Esophagus muscularis mucosa (tissue), 4 donors: ENCODE data around the gene SOD3. TPM values are rescaled to one million over a fixed set of nuclear protein-coding genes. Genes with fewer than 3 reads are reported as not detected.

ENCODE experiments used
- DNase-seq: peaks from one replicate; pipeline ENCODE4 v3.0.0-alpha.2; 2017; ENCODE audit errors: extremely low spot score
- H3K27ac ChIP-seq, 4 donors: fragments of 200-600 bp; sonication (generic); replicated peaks in 1 of 4; 1 replicate in 3 of 4; 2 replicates in 1 of 4; pipeline ENCODE4 v1.5.1; 2016 to 2019; ENCODE audit warnings: mild to moderate bottlenecking in 1 of 4
- H3K27me3 ChIP-seq, 4 donors: fragments of 200-600 bp; sonication (generic); one replicate each; pipeline versions ENCODE4 v1.5.1 to v1.6.0; 2016 to 2019
- H3K36me3 ChIP-seq, 4 donors: fragments of 200-600 bp; sonication (generic); one replicate each; pipeline ENCODE4 v1.5.1; 2016 to 2019
- H3K4me1 ChIP-seq, 4 donors: fragments of 200-600 bp; sonication (generic); one replicate each; pipeline ENCODE4 v1.5.1; 2016 to 2019
- H3K4me3 ChIP-seq, 4 donors: fragments of 200-600 bp; sonication (generic); 1 replicate in 2 of 4; 2 replicates in 2 of 4; pipeline ENCODE4 v1.5.1; 2016 to 2019; ENCODE audit warnings: mild to moderate bottlenecking in 4 of 4, moderate library complexity in 1 of 4
- H3K9me3 ChIP-seq, 4 donors: fragments of 200-600 bp; sonication (generic); 1 replicate in 3 of 4; 2 replicates in 1 of 4; pipeline ENCODE4 v1.5.1; 2016 to 2019
- CTCF ChIP-seq, 3 experiments: fragments of 200-600 bp in 2 of 3; fragments of 450-650 bp in 1 of 3; sonication (generic) in 2 of 3; IDR thresholded peaks; one replicate each; pipeline ENCODE4 v1.5.1; 2017 to 2019; ENCODE audit warnings: antibody characterized with exemption in 3 of 3, mild to moderate bottlenecking in 2 of 3, moderate library complexity in 1 of 3
- EP300 ChIP-seq: sonication (generic); formaldehyde crosslinking; IDR thresholded peaks from one replicate; pipeline ENCODE4 v1.6.1; 2017; ENCODE audit warnings: antibody characterized with exemption
- POLR2A ChIP-seq: fragments of 450-650 bp; IDR thresholded peaks from one replicate; pipeline ENCODE4 v1.6.1; 2017; ENCODE audit warnings: antibody characterized with exemption, moderate library complexity, mild to moderate bottlenecking, low read depth
- POLR2AphosphoS5 ChIP-seq, 2 donors: sonication (generic); formaldehyde crosslinking; IDR thresholded peaks; one replicate each; pipeline ENCODE4 v1.6.1; 2017; ENCODE audit warnings: antibody characterized with exemption in 2 of 2
- WGBS: methylation state at CpG from one replicate; pipeline ENCODE4 v1.1.5; 2018; 5-methylcytosine and 5-hydroxymethylcytosine counted together
- intact Hi-C: fragments of 100-400 bp; cut with DNase I; formaldehyde crosslinking; loops from one replicate; pipeline ENCODE4 v1.15.1; 2023
- total RNA-seq, 4 donors: library from RNA; depleted of rRNA; stranded (reverse); fragments of >200 nt; gene quantifications; one replicate each; pipeline versions ENCODE4 v1.1.0 to v1.2.1, GENCODE V29; 2016

The SOD3 gene
- total RNA-seq, 4 donors from 2014 or later: 404 to 1,012 (median 570) TPM

- Histone ChIP-seq H3K27me3 (no peaks in the 10 kb centered on the region), H3K4me3 (no peak overlapping the region), H3K36me3 (peaks cover 0 to 36% (median 14%) of the 10 kb centered on the region in 4 donors), H3K4me1 (peaks cover 7 to 55% (median 50%) of the 10 kb centered on the region in 4 donors), H3K9me3 (no peaks in the 10 kb centered on the region), H3K27ac (peak overlapping the region; percentile 74 to 86 (median 81))
- no peak for TF ChIP-seq CTCF (IDR thresholded peaks at IDR 0.05)
- no peak for TF ChIP-seq EP300
- no peak for TF ChIP-seq POLR2A
- no peak for TF ChIP-seq POLR2AphosphoS5 (IDR thresholded peaks at IDR 0.05)
- intact Hi-C loops: no loop called here
- WGBS: 77% methylated on average over 6 of the region's 6 CpGs
- DNase-seq: peak; percentile 53
Observed at GRCh38 chr4:24810871-24811631, 15.7 kb downstream of the SOD3 start.

GRCh38 chr4:24813732-24814131, 18.4 kb downstream of the SOD3 start:
- H3K27me3 ChIP-seq: no peaks in the 10 kb centered on the region
- peaks cover 7 to 28% (median 25%) of the 10 kb centered on the region in 4 donors for H3K4me1 ChIP-seq
- H3K9me3 ChIP-seq: no peaks in the 10 kb centered on the region
- DNase-seq: no peak
- no peak for TF ChIP-seq CTCF (IDR thresholded peaks at IDR 0.05)
- no peak for TF ChIP-seq POLR2A
- TF ChIP-seq POLR2AphosphoS5 (IDR thresholded peaks at IDR 0.05): no peak
- no peak for TF ChIP-seq EP300
- intact Hi-C loops: no loop called here
- WGBS: 91% methylated on average over 2 of the region's 2 CpGs
- no peak overlapping the region for H3K27ac ChIP-seq
- H3K36me3 ChIP-seq: peaks cover 5 to 36% (median 20%) of the 10 kb centered on the region in 4 donors
- H3K4me3 ChIP-seq: no peak overlapping the region

GRCh38 chr4:24816797-24817196, 21.4 kb downstream of the SOD3 start:
- H3K36me3 ChIP-seq: peaks cover 13 to 52% (median 35%) of the 10 kb centered on the region in 4 donors
- no peak overlapping the region for H3K27ac ChIP-seq
- H3K9me3 ChIP-seq: no peaks in the 10 kb centered on the region
- intact Hi-C loops: no loop called here
- H3K27me3 ChIP-seq: no peaks in the 10 kb centered on the region
- no peak for DNase-seq
- H3K4me3 ChIP-seq: no peak overlapping the region
- no peaks in the 10 kb centered on the region for H3K4me1 ChIP-seq
- no peak for TF ChIP-seq POLR2A
- TF ChIP-seq CTCF (IDR thresholded peaks at IDR 0.05): no peak
- no peak for TF ChIP-seq EP300
- TF ChIP-seq POLR2AphosphoS5 (IDR thresholded peaks at IDR 0.05): no peak
- 80% methylated on average over 17 of the region's 18 CpGs for WGBS

- no peak for DNase-seq
- intact Hi-C loops: no loop called here
- Histone ChIP-seq H3K27ac (no peak overlapping the region), H3K4me3 (no peak overlapping the region), H3K4me1 (peaks cover 0 to 12% (median 11%) of the 10 kb centered on the region in 4 donors), H3K9me3 (no peaks in the 10 kb centered on the region), H3K36me3 (peaks cover 13 to 55% (median 40%) of the 10 kb centered on the region in 4 donors), H3K27me3 (no peaks in the 10 kb centered on the region)
- TF ChIP-seq EP300 (no peak), POLR2AphosphoS5 (IDR thresholded peaks at IDR 0.05) (no peak), POLR2A (no peak), CTCF (IDR thresholded peaks at IDR 0.05) (no peak)
Observed at GRCh38 chr4:24820541-24820940, 25.2 kb downstream of the SOD3 start.

GRCh38 chr4:24824720-24825119, 29.3 kb downstream of the SOD3 start:
- Histone ChIP-seq H3K4me1 (peaks cover 0 to 12% (median 11%) of the 10 kb centered on the region in 4 donors), H3K27me3 (no peaks in the 10 kb centered on the region), H3K9me3 (no peaks in the 10 kb centered on the region), H3K27ac (peak overlapping the region; percentile 25 to 64 (median 41)), H3K4me3 (no peak overlapping the region), H3K36me3 (peaks cover 1 to 60% (median 26%) of the 10 kb centered on the region in 4 donors)
- 60% methylated on average over 7 of the region's 7 CpGs for WGBS
- intact Hi-C loops: no loop called here
- TF ChIP-seq CTCF (IDR thresholded peaks at IDR 0.05): no peak
- TF ChIP-seq EP300: no peak
- no peak for TF ChIP-seq POLR2A
- peak; percentile 38 to 42 for TF ChIP-seq POLR2AphosphoS5 (IDR thresholded peaks at IDR 0.05)
- no peak for DNase-seq
